Lower lobe of right lung (tissue), 2 donors: ENCODE data around the gene TAB3. TPM values are rescaled to one million over a fixed set of nuclear protein-coding genes. Genes with fewer than 3 reads are reported as not detected.

Experiments
- ATAC-seq, 2 donors: fragments of 200-7000 bp; cut with Tn5 transposase; one replicate each; pipeline ENCODE4 v1.9.1; 2020 to 2022; ENCODE audit warnings: mild to moderate bottlenecking in 2 of 2, moderate library complexity in 2 of 2
- DNase-seq: peaks from one replicate; pipeline ENCODE4 v3.0.0-alpha.2; 2020
- H3K27ac ChIP-seq: fragments of 200-600 bp; one replicate; pipeline ENCODE4 v1.8.0; 2022
- H3K27me3 ChIP-seq: fragments of 200-600 bp; one replicate; pipeline ENCODE4 v1.8.0; 2022; ENCODE audit warnings: low read depth
- H3K36me3 ChIP-seq: fragments of 200-600 bp; one replicate; pipeline ENCODE4 v1.8.0; 2022; ENCODE audit warnings: mild to moderate bottlenecking
- H3K4me1 ChIP-seq: fragments of 200-600 bp; one replicate; pipeline ENCODE4 v1.8.0; 2022
- H3K4me3 ChIP-seq: fragments of 200-600 bp; one replicate; pipeline ENCODE4 v1.8.0; 2022; ENCODE audit warnings: mild to moderate bottlenecking
- H3K9me3 ChIP-seq: fragments of 200-600 bp; one replicate; pipeline ENCODE4 v1.8.0; 2022
- CTCF ChIP-seq: fragments of 200-600 bp; IDR thresholded peaks from one replicate; pipeline ENCODE4 v1.8.0; 2022; ENCODE audit warnings: antibody characterized with exemption, mild to moderate bottlenecking
- intact Hi-C: fragments of 100-400 bp; cut with DNase I; formaldehyde crosslinking; loops from one replicate; pipeline ENCODE4 v1.11.0; 2022
- long read RNA-seq: library from polyadenylated mRNA; unstranded; transcript quantifications from one replicate; pipeline ENCODE4 v2.0.0, GENCODE V29; 2021
- total RNA-seq: library from RNA; stranded (reverse); fragmentation: NEBNext Ultra II Directional; extraction: Animal tissue kit (Norgen Biotek cat#: 25700); gene quantifications from one replicate; pipeline ENCODE4 v1.2.1, GENCODE V29; 2021
- donor health status: DM: no; HTN: yes; CAD: no; lungs with severe emphysema.

The TAB3 gene
- 23.3 TPM for total RNA-seq
- long read RNA-seq, partial matches to known transcripts = 0 of 12 reads
- long read RNA-seq, other reads (novel, unspliced or antisense) = 9 of 12 reads

- no peaks in the 10 kb centered on the region for H3K36me3 ChIP-seq
- intact Hi-C loops = no loop called here
- peak within 1 kb of the TSS; percentile 66 for H3K4me3 ChIP-seq
- peak; percentile 96 to 98 for ATAC-seq
- no peaks in the 10 kb centered on the region for H3K27me3 ChIP-seq
- H3K4me1 ChIP-seq = peaks cover 10% of the 10 kb centered on the region
- H3K27ac ChIP-seq = peak within 1 kb of the TSS; percentile 86
- peak; percentile 95 for DNase-seq
- no peak for TF ChIP-seq CTCF
- H3K9me3 ChIP-seq = no peaks in the 10 kb centered on the region
Measured at GRCh38 chrX:30889147-30890140, at the start of gene TAB3. Gene TAB3 (minus strand): TSS chrX:30889254. CDS start chrX:30859588, 29,666 bp downstream.

- no peak for TF ChIP-seq CTCF
- no peaks in the 10 kb centered on the region for H3K27me3 ChIP-seq
- no peak for ATAC-seq
Measured at GRCh38 chrX:30938295-30938694, 49.2 kb upstream of the TAB3 start.

DNA sequence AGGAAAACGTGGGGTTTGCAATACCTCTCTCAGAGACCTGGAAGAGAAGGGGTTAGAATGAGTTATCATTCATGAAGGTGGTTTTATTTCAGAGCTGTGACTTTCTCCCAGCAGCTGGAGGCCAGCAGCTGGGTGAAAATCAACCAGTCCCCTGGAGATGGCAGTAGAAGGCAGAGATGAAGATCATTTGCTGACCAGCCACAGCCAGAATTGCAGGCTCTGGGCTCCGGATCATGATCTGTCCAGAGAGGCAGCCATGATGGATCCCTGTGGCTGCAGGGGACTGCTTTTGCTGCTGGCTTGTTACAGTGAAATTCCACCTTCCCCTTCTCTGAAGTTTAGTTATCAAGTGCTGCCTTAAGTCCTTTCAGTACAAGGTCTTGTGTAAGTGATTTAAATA lies 46.9 kb upstream of the TAB3 start:
- Histone ChIP-seq H3K27ac (no peak overlapping the region), H3K4me3 (no peak overlapping the region), H3K36me3 (no peaks in the 10 kb centered on the region), H3K4me1 (no peaks in the 10 kb centered on the region), H3K9me3 (no peaks in the 10 kb centered on the region), H3K27me3 (no peaks in the 10 kb centered on the region)
- no peak for DNase-seq
- TF ChIP-seq CTCF = no peak
- peak in 1 of 2 donors; percentile 72 for ATAC-seq
- intact Hi-C loops = no loop called here

More at GRCh38 chrX:30938295-30938694, 49.2 kb upstream of the TAB3 start:
- no peak for DNase-seq
- H3K27ac ChIP-seq = no peak overlapping the region
- intact Hi-C loops = no loop called here
- no peaks in the 10 kb centered on the region for H3K9me3 ChIP-seq
- H3K36me3 ChIP-seq = no peaks in the 10 kb centered on the region
- no peak overlapping the region for H3K4me3 ChIP-seq
- H3K4me1 ChIP-seq = no peaks in the 10 kb centered on the region

GRCh38 chrX:30931920-30932319 lies 42.9 kb upstream of the TAB3 start:
- DNase-seq (no peak), ATAC-seq (no peak)
- Histone ChIP-seq H3K27me3 (no peaks in the 10 kb centered on the region), H3K4me3 (no peak overlapping the region), H3K4me1 (no peaks in the 10 kb centered on the region), H3K9me3 (no peaks in the 10 kb centered on the region), H3K27ac (no peak overlapping the region), H3K36me3 (no peaks in the 10 kb centered on the region)
- TF ChIP-seq CTCF = no peak
- intact Hi-C loops = no loop called here

DNA sequence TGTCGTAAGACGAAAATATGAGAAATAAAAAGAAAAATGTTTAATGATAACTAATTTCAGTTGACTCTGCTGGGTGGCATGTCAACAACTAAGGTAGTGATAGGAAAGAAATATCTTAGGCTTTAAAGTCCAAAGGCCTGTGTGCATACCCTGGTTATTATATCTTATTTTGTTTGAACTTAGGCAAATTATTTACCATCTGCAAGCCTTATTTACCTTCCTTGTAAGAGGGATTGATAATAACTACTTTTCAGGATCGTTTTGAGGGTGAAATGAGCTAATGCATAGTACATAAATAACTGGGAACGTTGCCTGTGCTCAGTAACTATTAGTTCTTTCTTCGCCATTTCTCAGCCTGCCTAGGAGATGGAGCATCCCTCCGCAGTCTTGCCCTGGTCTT lies 41.6 kb upstream of the TAB3 start:
- no peak overlapping the region for H3K4me3 ChIP-seq
- no peak for TF ChIP-seq CTCF
- intact Hi-C loops = no loop called here
- no peak overlapping the region for H3K27ac ChIP-seq
- H3K9me3 ChIP-seq = no peaks in the 10 kb centered on the region
- H3K36me3 ChIP-seq = no peaks in the 10 kb centered on the region
- H3K27me3 ChIP-seq = no peaks in the 10 kb centered on the region
- DNase-seq = no peak
- no peaks in the 10 kb centered on the region for H3K4me1 ChIP-seq
- ATAC-seq = no peak
